ENCODE measurements around the gene COQ10B.
A peak's percentile ranks its signal among the peaks of the same experiment; 100 is the strongest.
"Not testable (repeated sequence)": the region's sequence is repeated elsewhere in the genome, so short reads cannot be mapped to it uniquely, and the experiment has no call there.

COQ10B gene

DNA sequence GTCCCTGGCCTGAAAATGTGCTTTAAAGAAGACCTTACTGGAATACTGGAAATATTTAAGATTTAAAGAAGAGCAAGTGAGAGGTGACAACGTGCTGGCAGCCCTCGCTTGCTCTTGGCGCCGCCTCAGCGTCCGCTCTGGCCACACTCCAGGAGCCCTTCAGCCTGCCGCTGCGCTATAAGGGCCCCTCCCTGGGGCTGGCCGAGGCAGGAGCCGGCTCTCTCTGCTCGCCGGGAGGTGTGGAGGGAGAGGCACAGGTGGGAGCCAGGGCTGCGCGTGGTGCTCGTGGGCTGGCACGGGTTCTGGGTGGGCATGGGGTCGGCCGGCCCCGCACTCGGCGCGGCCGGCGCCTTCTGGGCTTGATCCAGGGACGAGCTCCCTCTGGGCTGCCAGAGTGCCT, 2.9 kb upstream of the COQ10B start:
- Histone ChIP-seq H3K9me3 (ENCODE audit: control insufficient read depth in 1 of 2, low read length in 2 of 2) (no peaks in the 10 kb centered on the region), H3K27me3 (ENCODE audit: control insufficient read depth in 1 of 2, insufficient read depth in 2 of 2, low read length in 2 of 2) (no peaks in the 10 kb centered on the region), H3K4me1 (ENCODE audit: control insufficient read depth in 1 of 2, insufficient read depth in 2 of 2, low read length in 2 of 2) (peaks cover 15 to 18% of the 10 kb centered on the region in 2 donors), H3K27ac (ENCODE audit: low read depth, low read length) (no peak overlapping the region), H3K36me3 (ENCODE audit: control insufficient read depth in 1 of 2, insufficient read depth in 2 of 2, low read length in 2 of 2) (peaks cover 0 to under 1% of the 10 kb centered on the region in 2 donors), H3K4me3 (ENCODE audit: low read depth in 1 of 2, low read length in 2 of 2) (no peak overlapping the region), H3K9ac (ENCODE audit: low read depth in 1 of 2, low read length in 2 of 2) (no peak overlapping the region)

DNA sequence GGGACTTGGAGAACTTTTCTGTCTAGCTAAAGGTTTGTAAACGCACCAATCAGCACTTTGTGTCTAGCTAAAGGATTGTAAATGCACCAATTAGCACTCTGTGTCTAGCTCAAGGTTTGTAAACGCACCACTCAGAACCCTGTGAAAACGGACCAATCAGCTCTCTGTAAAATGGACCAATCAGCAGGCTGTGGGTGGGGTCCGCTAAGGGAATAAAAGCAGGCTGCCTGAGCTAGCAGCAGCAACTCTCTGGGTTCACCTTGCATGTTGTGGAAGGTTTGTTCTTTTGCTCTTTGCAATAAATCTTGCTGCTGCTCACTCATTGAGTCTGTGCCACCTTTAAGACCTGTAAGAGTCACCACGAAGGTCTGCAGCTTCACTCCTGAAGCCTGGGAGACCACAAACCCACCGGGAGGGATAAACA, 2.4 kb upstream of the COQ10B start:
- H3K9ac ChIP-seq (ENCODE audit: low read depth in 1 of 2, low read length in 2 of 2); H3K4me3 ChIP-seq (ENCODE audit: low read depth in 1 of 2, low read length in 2 of 2): not testable (repeated sequence)

DNA sequence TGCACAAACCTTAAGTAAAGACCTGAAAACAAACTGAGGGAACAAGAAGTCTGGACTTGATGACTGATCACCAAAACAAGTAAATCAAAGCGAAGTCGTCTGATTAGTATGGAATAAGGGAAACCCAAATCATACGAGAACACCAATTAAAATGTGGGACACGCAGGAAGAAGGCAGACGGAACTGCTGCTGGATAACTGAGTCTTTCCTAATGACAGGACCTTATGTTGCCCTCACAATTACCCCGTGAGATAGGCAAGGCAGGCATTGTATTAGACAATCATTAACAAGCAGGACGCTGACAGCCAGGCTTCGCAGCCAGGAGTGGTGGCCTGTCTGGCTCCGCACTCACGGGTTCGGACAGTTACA, 614 bp upstream of the COQ10B start:
- Histone ChIP-seq H3K9ac (ENCODE audit: low read depth in 1 of 2, low read length in 2 of 2) (peak overlapping the region; percentile 82), H3K9me3 (ENCODE audit: control insufficient read depth in 1 of 2, low read length in 2 of 2) (no peaks in the 10 kb centered on the region), H3K27me3 (ENCODE audit: control insufficient read depth in 1 of 2, insufficient read depth in 2 of 2, low read length in 2 of 2) (no peaks in the 10 kb centered on the region), H3K27ac (ENCODE audit: low read depth, low read length) (peak overlapping the region; percentile 99), H3K4me3 (ENCODE audit: low read depth in 1 of 2, low read length in 2 of 2) (peak overlapping the region; percentile 77 to 78), H3K4me1 (ENCODE audit: control insufficient read depth in 1 of 2, insufficient read depth in 2 of 2, low read length in 2 of 2) (peaks cover 15 to 18% of the 10 kb centered on the region in 2 donors), H3K36me3 (ENCODE audit: control insufficient read depth in 1 of 2, insufficient read depth in 2 of 2, low read length in 2 of 2) (peaks cover 0 to 3% of the 10 kb centered on the region in 2 donors)

More for the DNA sequence above, 2.4 kb upstream of the COQ10B start:
- not testable (repeated sequence) for H3K36me3 ChIP-seq (ENCODE audit: control insufficient read depth in 1 of 2, insufficient read depth in 2 of 2, low read length in 2 of 2); H3K27me3 ChIP-seq (ENCODE audit: control insufficient read depth in 1 of 2, insufficient read depth in 2 of 2, low read length in 2 of 2); H3K9me3 ChIP-seq (ENCODE audit: control insufficient read depth in 1 of 2, low read length in 2 of 2); H3K27ac ChIP-seq (ENCODE audit: low read depth, low read length)
- peaks cover 15 to 18% of the 10 kb centered on the region in 2 donors for H3K4me1 ChIP-seq (ENCODE audit: control insufficient read depth in 1 of 2, insufficient read depth in 2 of 2, low read length in 2 of 2)

DNA sequence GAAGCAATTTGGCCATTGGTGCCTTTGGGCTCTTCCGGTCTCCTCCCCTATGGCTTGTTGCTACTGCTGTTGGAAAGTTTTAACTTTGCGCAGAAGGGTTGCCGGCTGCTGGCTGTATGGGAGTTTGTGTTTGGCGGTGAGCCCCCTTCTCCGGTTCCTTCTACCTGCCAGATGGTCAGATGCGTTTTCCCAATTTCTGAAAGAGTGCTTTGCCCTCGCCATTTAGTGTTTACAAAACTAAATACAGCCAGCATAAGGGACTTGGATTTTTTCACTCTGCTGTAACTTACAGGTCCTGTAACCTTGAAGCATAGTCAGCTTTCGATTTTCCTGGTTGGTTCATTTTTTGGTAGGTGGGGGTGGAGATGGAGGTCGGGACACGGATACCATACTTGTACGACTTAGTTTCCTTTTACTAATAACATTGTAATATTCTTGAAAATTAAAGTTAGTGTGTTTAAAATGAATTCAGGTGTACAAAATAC, 604 bp downstream of the COQ10B start:
- Histone ChIP-seq H3K27me3 (ENCODE audit: control insufficient read depth in 1 of 2, insufficient read depth in 2 of 2, low read length in 2 of 2) (no peaks in the 10 kb centered on the region), H3K9me3 (ENCODE audit: control insufficient read depth in 1 of 2, low read length in 2 of 2) (no peaks in the 10 kb centered on the region), H3K27ac (ENCODE audit: low read depth, low read length) (peak overlapping the region; percentile 99), H3K4me1 (ENCODE audit: control insufficient read depth in 1 of 2, insufficient read depth in 2 of 2, low read length in 2 of 2) (peaks cover 15 to 18% of the 10 kb centered on the region in 2 donors), H3K9ac (ENCODE audit: low read depth in 1 of 2, low read length in 2 of 2) (peak overlapping the region; percentile 98 to 99), H3K36me3 (ENCODE audit: control insufficient read depth in 1 of 2, insufficient read depth in 2 of 2, low read length in 2 of 2) (peaks cover 0 to 3% of the 10 kb centered on the region in 2 donors), H3K4me3 (ENCODE audit: low read depth in 1 of 2, low read length in 2 of 2) (peak overlapping the region; percentile 95 to 97)

DNA sequence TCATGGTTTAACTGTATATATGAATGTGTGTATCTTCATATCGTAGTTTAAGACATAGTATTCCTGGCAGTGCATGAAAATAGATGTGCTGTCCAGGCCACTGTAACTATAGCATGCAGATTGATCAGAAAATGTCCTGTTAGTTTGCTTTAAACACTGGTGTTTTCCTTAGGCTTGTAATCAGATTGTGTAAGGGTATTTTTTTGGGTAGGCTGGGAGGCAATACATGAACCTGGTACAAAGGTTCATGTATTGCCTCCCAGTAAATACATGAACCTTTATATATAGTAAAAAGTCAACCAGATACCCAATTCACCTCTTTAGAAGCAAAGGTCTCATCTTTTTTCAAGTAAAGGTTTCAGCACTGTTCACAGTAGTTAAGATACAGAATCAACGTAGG, 1.6 kb downstream of the COQ10B start:
- H3K4me1 ChIP-seq (ENCODE audit: control insufficient read depth in 1 of 2, insufficient read depth in 2 of 2, low read length in 2 of 2): peaks cover 15 to 18% of the 10 kb centered on the region in 2 donors
- no peaks in the 10 kb centered on the region for H3K27me3 ChIP-seq (ENCODE audit: control insufficient read depth in 1 of 2, insufficient read depth in 2 of 2, low read length in 2 of 2)
- H3K27ac ChIP-seq (ENCODE audit: low read depth, low read length): no peak overlapping the region
- H3K36me3 ChIP-seq (ENCODE audit: control insufficient read depth in 1 of 2, insufficient read depth in 2 of 2, low read length in 2 of 2): peaks cover 0 to 9% of the 10 kb centered on the region in 2 donors
- no peaks in the 10 kb centered on the region for H3K9me3 ChIP-seq (ENCODE audit: control insufficient read depth in 1 of 2, low read length in 2 of 2)
- H3K4me3 ChIP-seq (ENCODE audit: low read depth in 1 of 2, low read length in 2 of 2): peak overlapping the region; percentile 95 to 97
- peak overlapping the region; percentile 98 to 99 for H3K9ac ChIP-seq (ENCODE audit: low read depth in 1 of 2, low read length in 2 of 2)

DNA sequence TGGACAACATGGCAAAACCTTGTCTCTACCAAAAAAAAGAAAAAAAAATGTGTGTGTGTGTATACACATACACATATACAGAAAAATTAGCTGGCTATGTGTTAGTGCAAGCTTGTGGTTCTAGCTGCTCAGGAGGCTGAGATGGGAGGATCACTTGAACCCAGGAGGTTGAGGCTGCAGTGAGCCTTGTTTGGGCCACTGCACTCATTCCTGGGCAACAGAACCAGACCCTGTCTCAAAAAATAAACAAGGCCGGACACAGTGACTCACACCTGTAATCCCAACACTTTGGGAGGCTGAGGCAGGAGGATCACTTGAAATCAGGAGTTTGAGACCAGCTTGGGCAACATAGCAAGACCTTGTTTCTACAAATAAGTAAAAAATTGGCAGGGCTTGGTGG, 2.1 kb downstream of the COQ10B start:
- Histone ChIP-seq H3K4me3 (ENCODE audit: low read depth in 1 of 2, low read length in 2 of 2) (peak overlapping the region in 1 of 2 donors; percentile 97), H3K36me3 (ENCODE audit: control insufficient read depth in 1 of 2, insufficient read depth in 2 of 2, low read length in 2 of 2) (peaks cover 0 to 9% of the 10 kb centered on the region in 2 donors), H3K27me3 (ENCODE audit: control insufficient read depth in 1 of 2, insufficient read depth in 2 of 2, low read length in 2 of 2) (no peaks in the 10 kb centered on the region), H3K9me3 (ENCODE audit: control insufficient read depth in 1 of 2, low read length in 2 of 2) (no peaks in the 10 kb centered on the region), H3K4me1 (ENCODE audit: control insufficient read depth in 1 of 2, insufficient read depth in 2 of 2, low read length in 2 of 2) (peaks cover 15 to 18% of the 10 kb centered on the region in 2 donors), H3K27ac (ENCODE audit: low read depth, low read length) (no peak overlapping the region), H3K9ac (ENCODE audit: low read depth in 1 of 2, low read length in 2 of 2) (no peak overlapping the region)

DNA sequence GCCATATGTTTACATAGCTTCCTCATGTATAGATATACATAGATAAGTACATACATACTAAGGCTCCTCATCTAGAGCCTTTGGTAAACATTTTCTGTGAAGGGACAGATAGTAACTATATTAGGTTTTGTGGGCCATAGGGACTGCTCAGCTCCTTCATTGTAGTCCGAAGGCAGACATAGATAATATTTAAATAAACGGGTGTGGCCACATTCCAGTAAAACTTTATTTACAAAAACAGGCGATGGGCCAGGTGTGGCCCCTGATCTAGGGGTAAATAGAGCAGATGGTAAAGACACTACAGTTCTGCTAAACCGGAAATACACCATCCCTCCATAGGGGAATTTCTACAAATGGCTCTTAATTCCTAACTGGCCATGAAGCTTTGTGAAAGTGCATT, 7.3 kb downstream of the COQ10B start:
- no peak overlapping the region for H3K9ac ChIP-seq (ENCODE audit: low read depth in 1 of 2, low read length in 2 of 2)
- no peaks in the 10 kb centered on the region for H3K27me3 ChIP-seq (ENCODE audit: control insufficient read depth in 1 of 2, insufficient read depth in 2 of 2, low read length in 2 of 2)
- H3K27ac ChIP-seq (ENCODE audit: low read depth, low read length): no peak overlapping the region
- no peaks in the 10 kb centered on the region for H3K9me3 ChIP-seq (ENCODE audit: control insufficient read depth in 1 of 2, low read length in 2 of 2)
- no peak overlapping the region for H3K4me3 ChIP-seq (ENCODE audit: low read depth in 1 of 2, low read length in 2 of 2)
- peaks cover 6 to 9% of the 10 kb centered on the region in 2 donors for H3K4me1 ChIP-seq (ENCODE audit: control insufficient read depth in 1 of 2, insufficient read depth in 2 of 2, low read length in 2 of 2)
- peaks cover 10 to 29% of the 10 kb centered on the region in 2 donors for H3K36me3 ChIP-seq (ENCODE audit: control insufficient read depth in 1 of 2, insufficient read depth in 2 of 2, low read length in 2 of 2)

DNA sequence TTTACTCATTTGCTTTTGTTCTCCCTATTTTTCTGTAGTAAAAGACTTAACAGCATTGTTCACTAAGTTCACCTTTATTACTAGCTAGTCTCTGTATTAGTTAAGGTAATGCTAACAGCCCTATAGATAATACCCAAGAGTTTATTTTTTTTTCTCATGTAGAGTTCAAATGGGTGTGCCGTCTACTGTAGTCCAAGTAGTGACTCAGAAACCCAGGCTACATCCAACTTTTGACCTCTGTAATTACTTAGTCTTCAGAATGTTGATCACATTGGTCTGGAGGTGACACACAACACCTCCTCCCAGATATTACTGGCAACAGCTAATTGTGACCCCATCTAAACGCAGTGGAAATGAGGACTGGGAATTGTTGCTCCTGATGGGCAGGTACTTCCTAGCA, 7.7 kb downstream of the COQ10B start:
- H3K9me3 ChIP-seq (ENCODE audit: control insufficient read depth in 1 of 2, low read length in 2 of 2): no peaks in the 10 kb centered on the region
- no peak overlapping the region for H3K4me3 ChIP-seq (ENCODE audit: low read depth in 1 of 2, low read length in 2 of 2)
- H3K4me1 ChIP-seq (ENCODE audit: control insufficient read depth in 1 of 2, insufficient read depth in 2 of 2, low read length in 2 of 2): peaks cover 6 to 9% of the 10 kb centered on the region in 2 donors
- H3K27ac ChIP-seq (ENCODE audit: low read depth, low read length): no peak overlapping the region
- peaks cover 14 to 33% of the 10 kb centered on the region in 2 donors for H3K36me3 ChIP-seq (ENCODE audit: control insufficient read depth in 1 of 2, insufficient read depth in 2 of 2, low read length in 2 of 2)
- H3K27me3 ChIP-seq (ENCODE audit: control insufficient read depth in 1 of 2, insufficient read depth in 2 of 2, low read length in 2 of 2): no peaks in the 10 kb centered on the region
- H3K9ac ChIP-seq (ENCODE audit: low read depth in 1 of 2, low read length in 2 of 2): no peak overlapping the region

DNA sequence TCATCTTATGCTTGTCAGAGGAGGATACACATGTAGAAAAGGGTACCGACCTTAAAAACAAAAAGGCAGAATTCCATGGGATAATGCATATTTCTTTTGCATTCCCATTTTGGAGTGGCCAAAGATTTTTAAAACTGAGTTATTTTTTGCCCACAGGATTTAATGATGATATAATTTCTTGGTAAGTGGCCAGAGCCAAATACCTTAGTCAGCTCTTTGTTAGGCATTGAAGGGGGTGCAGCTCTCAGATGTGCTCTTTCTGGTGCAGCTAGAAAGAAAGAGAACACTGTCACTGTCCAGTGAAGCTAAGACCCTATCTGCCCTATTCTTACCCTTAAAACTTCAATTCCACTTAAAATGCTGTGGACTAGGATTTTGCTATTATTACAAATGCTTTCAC, 10.8 kb downstream of the COQ10B start:
- H3K9ac ChIP-seq (ENCODE audit: low read depth in 1 of 2, low read length in 2 of 2): no peak overlapping the region
- peaks cover 15 to 58% of the 10 kb centered on the region in 2 donors for H3K36me3 ChIP-seq (ENCODE audit: control insufficient read depth in 1 of 2, insufficient read depth in 2 of 2, low read length in 2 of 2)

DNA sequence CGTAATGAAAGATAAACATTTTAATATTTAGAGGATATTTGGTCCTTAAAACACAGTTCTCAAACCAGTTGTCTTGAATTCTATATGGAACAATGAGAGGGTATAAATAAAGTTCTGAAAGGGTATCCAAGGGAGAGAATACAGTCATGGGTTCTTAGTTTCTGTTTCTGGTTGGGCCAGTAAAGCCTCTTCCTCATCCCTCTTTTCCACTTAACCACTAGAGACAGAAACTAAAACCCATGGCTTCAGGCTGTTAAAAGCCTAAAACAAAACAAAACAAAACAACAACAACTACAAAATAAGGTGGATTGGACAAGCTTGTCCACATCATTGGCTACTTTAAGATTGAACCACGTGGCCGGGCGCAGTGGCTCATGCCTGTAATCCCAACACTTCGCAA, 18.8 kb downstream of the COQ10B start:
- Histone ChIP-seq H3K27ac (ENCODE audit: low read depth, low read length) (no peak overlapping the region), H3K36me3 (ENCODE audit: control insufficient read depth in 1 of 2, insufficient read depth in 2 of 2, low read length in 2 of 2) (peaks cover 16 to 73% of the 10 kb centered on the region in 2 donors), H3K9me3 (ENCODE audit: control insufficient read depth in 1 of 2, low read length in 2 of 2) (no peaks in the 10 kb centered on the region), H3K27me3 (ENCODE audit: control insufficient read depth in 1 of 2, insufficient read depth in 2 of 2, low read length in 2 of 2) (no peaks in the 10 kb centered on the region), H3K4me1 (ENCODE audit: control insufficient read depth in 1 of 2, insufficient read depth in 2 of 2, low read length in 2 of 2) (no peaks in the 10 kb centered on the region), H3K9ac (ENCODE audit: low read depth in 1 of 2, low read length in 2 of 2) (no peak overlapping the region), H3K4me3 (ENCODE audit: low read depth in 1 of 2, low read length in 2 of 2) (no peak overlapping the region)

More for the DNA sequence above, 10.8 kb downstream of the COQ10B start:
- Histone ChIP-seq H3K9me3 (ENCODE audit: control insufficient read depth in 1 of 2, low read length in 2 of 2) (no peaks in the 10 kb centered on the region), H3K27ac (ENCODE audit: low read depth, low read length) (no peak overlapping the region), H3K4me3 (ENCODE audit: low read depth in 1 of 2, low read length in 2 of 2) (no peak overlapping the region), H3K4me1 (ENCODE audit: control insufficient read depth in 1 of 2, insufficient read depth in 2 of 2, low read length in 2 of 2) (peaks cover 6 to 9% of the 10 kb centered on the region in 2 donors), H3K27me3 (ENCODE audit: control insufficient read depth in 1 of 2, insufficient read depth in 2 of 2, low read length in 2 of 2) (no peaks in the 10 kb centered on the region)

All from duodenal mucosa (tissue), 2 donors.